PC-3 (cell line): ENCODE data around the gene NNT. TPM values are rescaled to one million over a fixed set of nuclear protein-coding genes. Genes with fewer than 3 reads are reported as not detected.

Source experiments
- ATAC-seq: fragments of 200-7000 bp; cut with Tn5 transposase; 2 replicates; pipeline ENCODE4 v1.9.1; 2020; ENCODE audit warnings: mild to moderate bottlenecking, moderate library complexity
- BruUV-seq: library from RNA; stranded (reverse); fragments of 400-500 nt; replicated peaks from 2 replicates; lab custom pipeline; 2021; lab: Mats Ljungman, UMichigan
- CTCF ChIA-PET: fragments of 300-600 bp; sonication (Branson Sonifier 250); formaldehyde crosslinking; loops from one replicate; lab custom pipeline; 2022; ENCODE audit warnings: antibody characterized with exemption; lab: Charles Lee
- POLR2A ChIA-PET: fragments of 300-600 bp; sonication (Branson Sonifier 250); formaldehyde crosslinking; loops from one replicate; lab custom pipeline; 2022; ENCODE audit warnings: antibody characterized with exemption; ENCODE audit not compliant: unreplicated experiment; lab: Charles Lee
- DNase-seq: peaks from one replicate; pipeline ENCODE4 v3.0.0-alpha.2; 2015
- H2AFZ ChIP-seq: fragments of 300-600 bp; sonication (generic); 2 replicates; pipeline ENCODE4 v1.6.0; 2016; ENCODE audit warnings: antibody characterized with exemption, low read length
- H3F3A ChIP-seq: fragments of 300-600 bp; sonication (generic); one replicate; pipeline ENCODE4 v1.6.0; 2017; ENCODE audit warnings: antibody characterized with exemption, low read length, control low read depth, mild to moderate bottlenecking; ENCODE audit not compliant: unreplicated experiment
- H3K27ac ChIP-seq: fragments of 300-600 bp; sonication (generic); 2 replicates; pipeline ENCODE4 v1.5.1; 2016; ENCODE audit warnings: mild to moderate bottlenecking, low read length
- H3K27me3 ChIP-seq: fragments of 300-600 bp; sonication (generic); 2 replicates; pipeline ENCODE4 v1.6.1; 2016; ENCODE audit warnings: low read length, mixed read lengths
- H3K36me3 ChIP-seq: fragments of 300-600 bp; sonication (generic); 2 replicates; pipeline ENCODE4 v1.6.1; 2016; ENCODE audit warnings: low read depth, mixed run types, low read length, mixed read lengths
- H3K4me1 ChIP-seq: fragments of 300-600 bp; sonication (generic); 2 replicates; pipeline ENCODE4 v1.5.1; 2016; ENCODE audit warnings: low read length; ENCODE audit not compliant: insufficient read depth
- H3K4me2 ChIP-seq: fragments of 300-600 bp; sonication (generic); 2 replicates; pipeline ENCODE4 v1.6.0; 2016; ENCODE audit warnings: low read length
- H3K4me3 ChIP-seq: fragments of 300-600 bp; sonication (generic); 2 replicates; pipeline ENCODE4 v1.5.1; 2016; ENCODE audit warnings: mild to moderate bottlenecking, low read length, mixed read lengths
- H3K79me2 ChIP-seq: fragments of 300-600 bp; sonication (generic); 2 replicates; pipeline ENCODE4 v1.6.1; 2017; ENCODE audit warnings: low read length, mixed read lengths
- H3K9ac ChIP-seq: fragments of 300-600 bp; sonication (generic); 2 replicates; pipeline ENCODE4 v1.6.0; 2016; ENCODE audit warnings: mild to moderate bottlenecking, low read length
- H3K9me2 ChIP-seq: fragments of 300-600 bp; sonication (generic); replicated peaks from 2 replicates; pipeline ENCODE4 v1.6.1; 2016; ENCODE audit warnings: mixed run types, low read length, mixed read lengths
- H3K9me3 ChIP-seq: fragments of 300-600 bp; sonication (generic); 2 replicates; pipeline ENCODE4 v1.6.1; 2016; ENCODE audit warnings: low read length, mixed read lengths
- H4K20me1 ChIP-seq: fragments of 300-600 bp; sonication (generic); 2 replicates; pipeline ENCODE4 v1.6.1; 2016; ENCODE audit warnings: low read length, mixed read lengths
- CTCF ChIP-seq: fragments of 300-600 bp; sonication (generic); conservative IDR thresholded peaks from 2 replicates; pipeline ENCODE4 v1.5.1; 2017; ENCODE audit warnings: antibody characterized with exemption, low read depth, mild to moderate bottlenecking, low read length
- EZH2 ChIP-seq: fragments of 300-600 bp; sonication (generic); IDR thresholded peaks from one replicate; pipeline ENCODE4 v1.6.1; 2017; ENCODE audit warnings: antibody characterized with exemption, mild to moderate bottlenecking, low read length; ENCODE audit not compliant: unreplicated experiment
- EZH2phosphoT487 ChIP-seq: fragments of 300-600 bp; sonication (generic); IDR thresholded peaks from 2 replicates; pipeline ENCODE4 v1.6.1; 2018; ENCODE audit warnings: mild to moderate bottlenecking, antibody characterized with exemption, low read length, borderline replicate concordance
- intact Hi-C: fragments of 100-400 bp; cut with micrococcal nuclease; formaldehyde crosslinking; loops from 2 replicates; pipeline ENCODE4 v1.9.0; 2023
- total RNA-seq: library from RNA; depleted of rRNA; stranded (reverse); fragments of >200 nt; gene quantifications from 2 replicates; pipeline ENCODE4 v1.2.3, GENCODE V29; 2014

Gene NNT
- total RNA-seq, 1 experiment from 2014 or later: 15.6 TPM

DNA sequence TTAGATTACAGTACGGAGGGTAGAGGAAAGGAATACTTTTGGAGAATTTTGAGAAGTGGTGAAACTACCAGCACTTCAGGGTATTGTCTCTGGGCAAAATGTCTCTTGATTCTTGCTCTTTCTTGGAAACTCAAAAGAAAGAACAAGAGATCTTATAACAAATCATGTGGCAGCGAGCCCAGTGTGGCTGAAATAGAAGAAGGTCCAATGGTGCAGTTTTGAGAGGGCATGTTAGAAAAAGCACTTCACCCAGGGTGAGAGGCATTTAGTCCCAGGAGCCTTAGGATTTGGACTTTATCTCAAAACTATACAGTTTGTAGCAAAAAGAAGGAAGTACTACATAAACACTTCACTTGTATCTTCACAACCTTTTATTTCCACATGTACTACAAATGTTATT, 39.4 kb downstream of the NNT start:
- Histone ChIP-seq H3K9me3 (no peaks in the 10 kb centered on the region), H3K27ac (no peak overlapping the region), H3K36me3 (no peaks in the 10 kb centered on the region), H3K27me3 (no peaks in the 10 kb centered on the region), H3K4me2 (no peak overlapping the region), H2AFZ (no peak overlapping the region), H3F3A (no peaks in the 10 kb centered on the region), H3K9ac (no peak overlapping the region), H3K4me3 (no peak overlapping the region), H3K79me2 (no peaks in the 10 kb centered on the region), H3K9me2 (no peaks in the 10 kb centered on the region), H3K4me1 (no peaks in the 10 kb centered on the region), H4K20me1 (no peaks in the 10 kb centered on the region)
- intact Hi-C loops: no loop called here
- DNase-seq (no peak), ATAC-seq (no peak)
- TF ChIP-seq EZH2phosphoT487 (no peak), CTCF (no peak), EZH2 (no peak)
- ChIA-PET POLR2A (no interaction called here), CTCF (no interaction called here)
- BruUV-seq: no TSS peak

- intact Hi-C loops: no loop called here
- H3K36me3 ChIP-seq: 0 out of 2 replicates have a peak, but pooled peaks cover 2% of the 10 kb centered on the region
- no peaks in the 10 kb centered on the region for H3K27me3 ChIP-seq
- no peaks in the 10 kb centered on the region for H4K20me1 ChIP-seq
- ChIA-PET CTCF (no interaction called here), POLR2A (no interaction called here)
- no peaks in the 10 kb centered on the region for H3K79me2 ChIP-seq
- DNase-seq (no peak), ATAC-seq (no peak)
- no peaks in the 10 kb centered on the region for H3K4me1 ChIP-seq
- H3K9me3 ChIP-seq: no peaks in the 10 kb centered on the region
- no peak overlapping the region for H2AFZ ChIP-seq
- H3K4me3 ChIP-seq: no peak overlapping the region
- TF ChIP-seq EZH2: no peak
- no peak for TF ChIP-seq EZH2phosphoT487
- TF ChIP-seq CTCF: no peak
- no peak overlapping the region for H3K27ac ChIP-seq
- no TSS peak for BruUV-seq
- H3K9me2 ChIP-seq: no peaks in the 10 kb centered on the region
- no peak overlapping the region for H3K4me2 ChIP-seq
- H3F3A ChIP-seq: no peaks in the 10 kb centered on the region
- H3K9ac ChIP-seq: no peak overlapping the region
Measured at GRCh38 chr5:43643327-43643726, 40.3 kb downstream of the NNT start.

GRCh38 chr5:43643750-43644149, 40.8 kb downstream of the NNT start:
- no peak for TF ChIP-seq EZH2
- no peak for TF ChIP-seq EZH2phosphoT487
- no peak for TF ChIP-seq CTCF
- DNase-seq (no peak), ATAC-seq (no peak)
- no peak overlapping the region for H3K9ac ChIP-seq
- intact Hi-C loops: no loop called here
- no peaks in the 10 kb centered on the region for H3K27me3 ChIP-seq
- H3K27ac ChIP-seq: no peak overlapping the region
- no peak overlapping the region for H3K4me2 ChIP-seq
- no TSS peak for BruUV-seq
- no peaks in the 10 kb centered on the region for H3F3A ChIP-seq
- H4K20me1 ChIP-seq: no peaks in the 10 kb centered on the region
- no peaks in the 10 kb centered on the region for H3K79me2 ChIP-seq
- POLR2A ChIA-PET: no interaction called here
- no peaks in the 10 kb centered on the region for H3K4me1 ChIP-seq
- H2AFZ ChIP-seq: no peak overlapping the region
- H3K9me2 ChIP-seq: no peaks in the 10 kb centered on the region
- no peak overlapping the region for H3K4me3 ChIP-seq
- no peaks in the 10 kb centered on the region for H3K9me3 ChIP-seq
- CTCF ChIA-PET: no interaction called here
- 0 out of 2 replicates have a peak, but pooled peaks cover 2% of the 10 kb centered on the region for H3K36me3 ChIP-seq
